K562 (cell line): ENCODE data around the gene LMNTD2. TPM values are rescaled to one million over a fixed set of nuclear protein-coding genes. Genes with fewer than 3 reads are reported as not detected.

Experiments used
- CREBBP ChIP-seq: IDR thresholded peaks from one replicate; pipeline ENCODE4 v1.6.1; 2012; ENCODE audit warnings: low read depth, mild to moderate bottlenecking, control low read depth, inconsistent platforms, low read length
- ERF ChIP-seq: fragments of 450-650 bp; formaldehyde crosslinking; IDR thresholded peaks from 2 replicates; pipeline ENCODE4 v1.4.0; 2020; ENCODE audit warnings: mild to moderate bottlenecking, mixed read lengths
- FOXK2 ChIP-seq, 2 experiments: fragments of 450-650 bp; IDR thresholded peaks in 1 of 2; conservative IDR thresholded peaks in 1 of 2; 2 replicates each; pipeline ENCODE4 v1.6.1; 2016; ENCODE audit warnings: low read depth in 2 of 2, mild to moderate bottlenecking in 1 of 2
- GABPA ChIP-seq: fragments of 200-800 bp; sonication (Bioruptor generic); conservative IDR thresholded peaks from 2 replicates; pipeline ENCODE4 v1.6.1; 2016; ENCODE audit warnings: low read depth, missing genetic modification characterization, missing compliant biosample characterization
- GABPB2 ChIP-seq: fragments of 250-450 bp; sonication (Bioruptor Pico); conservative IDR thresholded peaks from 2 replicates; pipeline ENCODE4 v1.5.1; 2021; ENCODE audit warnings: mild to moderate bottlenecking
- GATAD2B ChIP-seq: fragments of 450-650 bp; IDR thresholded peaks from 2 replicates; pipeline ENCODE4 v1.6.1; 2017; ENCODE audit warnings: mild to moderate bottlenecking, borderline replicate concordance
- KDM5B ChIP-seq: fragments of 200-600 bp; sonication (generic); IDR thresholded peaks from 2 replicates; pipeline ENCODE4 v1.6.1; 2012; ENCODE audit warnings: low read depth, mild to moderate bottlenecking, moderate library complexity, low read length, control low read depth, inconsistent platforms; ENCODE audit not compliant: insufficient replicate concordance
- MAFG ChIP-seq: fragments of 450-650 bp; conservative IDR thresholded peaks from 2 replicates; pipeline ENCODE4 v1.6.1; 2016; ENCODE audit warnings: missing genetic modification characterization, missing compliant biosample characterization
- PHF8 ChIP-seq: fragments of 200-600 bp; sonication (generic); IDR thresholded peaks from 2 replicates; pipeline ENCODE4 v1.6.1; 2012; ENCODE audit warnings: mixed run types, mild to moderate bottlenecking, inconsistent platforms, low read length, moderate library complexity, borderline replicate concordance
- SAFB2 ChIP-seq: fragments of 200-400 bp; formaldehyde crosslinking; IDR thresholded peaks from 2 replicates; pipeline ENCODE4 v1.6.1; 2018; ENCODE audit warnings: borderline replicate concordance, low read length, low read depth, moderate library complexity; ENCODE audit not compliant: severe bottlenecking
- SMARCA5 ChIP-seq: fragments of 450-650 bp; IDR thresholded peaks from 2 replicates; pipeline ENCODE4 v1.6.1; 2016
- SNRNP70 ChIP-seq: fragments of 200-400 bp; formaldehyde crosslinking; optimal IDR thresholded peaks from 2 replicates; pipeline ENCODE3; 2017; ENCODE audit warnings: low read depth, low read length
- TAF15 ChIP-seq: fragments of 200-400 bp; formaldehyde crosslinking; IDR thresholded peaks from 2 replicates; pipeline ENCODE4 v1.6.1; 2017; ENCODE audit warnings: mild to moderate bottlenecking, low read depth, low read length, moderate library complexity
- ZNF347 ChIP-seq: fragments of 450-650 bp; formaldehyde crosslinking; IDR thresholded peaks from 2 replicates; pipeline ENCODE4 v1.4.0; 2020; ENCODE audit warnings: low read depth, mild to moderate bottlenecking, moderate library complexity
- ZNF780A ChIP-seq: fragments of 250-450 bp; sonication (Bioruptor Pico); IDR thresholded peaks from 2 replicates; pipeline ENCODE4 v1.5.0; 2021; ENCODE audit warnings: mild to moderate bottlenecking
- polyA plus RNA-seq, 8 experiments: library from polyadenylated mRNA; depleted of rRNA in 4 of 8; stranded (reverse) in 5 of 8; unstranded in 3 of 8; fragments of >200 nt; fragmentation: Nextera tagmentation in 2 of 8; fragmentation: Illumina TruSeq in 1 of 8; extraction: Ambion mirVana in 2 of 8; extraction: Trizol in 1 of 8; gene quantifications; 2 replicates each; pipeline versions ENCODE4 v1.2.1 to v1.2.3, GENCODE V29; 2011 to 2014; ENCODE audit warnings: inconsistent platforms in 1 of 8, missing spikeins in 1 of 8
- total RNA-seq, 7 experiments: library from RNA; depleted of rRNA in 6 of 7; stranded (reverse); fragments of >200 nt in 6 of 7; fragmentation: Illumina TruSeq in 2 of 7; extraction: Trizol in 2 of 7; gene quantifications; 2 replicates each; pipeline versions ENCODE4 v1.2.1 to v1.2.3, GENCODE V29; 2011 to 2021; ENCODE audit warnings: low replicate concordance in 1 of 7
- TF ChIP-seq, protein P1 (sequence below): fragments of 450-650 bp; formaldehyde crosslinking; IDR thresholded peaks from 2 replicates; pipeline ENCODE4 v1.4.0; 2020; ENCODE audit warnings: mild to moderate bottlenecking, moderate library complexity
- TF ChIP-seq, protein P2 (sequence below): sonication (generic); formaldehyde crosslinking; IDR thresholded peaks from 2 replicates; pipeline ENCODE4 v1.8.1; 2023; ENCODE audit warnings: mild to moderate bottlenecking, missing genetic modification reagents, moderate library complexity
- TF ChIP-seq, protein P3 (sequence below): fragments of 250-450 bp; sonication (Bioruptor Pico); IDR thresholded peaks from 2 replicates; pipeline ENCODE4 v1.8.0; 2021; ENCODE audit warnings: borderline replicate concordance, mild to moderate bottlenecking, moderate library complexity; ENCODE audit not compliant: poor library complexity, severe bottlenecking
- TF ChIP-seq, protein P4 (sequence below), 3 experiments: fragments of 200-800 bp in 1 of 3; sonication (Bioruptor generic) in 1 of 3; sonication (generic) in 1 of 3; formaldehyde crosslinking in 1 of 3; IDR thresholded peaks; 2 replicates each; pipeline versions ENCODE4 v1.6.1 to v1.8.0; 2016 to 2022; ENCODE audit warnings: mild to moderate bottlenecking in 2 of 3, missing compliant biosample characterization in 2 of 3, missing genetic modification characterization in 2 of 3, missing genetic modification reagents in 1 of 3
- TF ChIP-seq, protein P5 (sequence below): fragments of 450-650 bp; IDR thresholded peaks from 2 replicates; pipeline ENCODE4 v1.6.1; 2016; ENCODE audit warnings: missing biosample characterization, missing genetic modification characterization
- TF ChIP-seq, protein P6 (sequence below): fragments of 250-450 bp; sonication (Bioruptor Pico); IDR thresholded peaks from 2 replicates; pipeline ENCODE4 v1.6.1; 2021; ENCODE audit warnings: mild to moderate bottlenecking

Gene LMNTD2
- total and polyA plus RNA-seq, 9 of the 15 experiments (the other 6 are each of a cell fraction or from before 2014, with no cell fraction given), result 0.48 to 4.2 (median 1.5) TPM; not detected in 3

DNA sequence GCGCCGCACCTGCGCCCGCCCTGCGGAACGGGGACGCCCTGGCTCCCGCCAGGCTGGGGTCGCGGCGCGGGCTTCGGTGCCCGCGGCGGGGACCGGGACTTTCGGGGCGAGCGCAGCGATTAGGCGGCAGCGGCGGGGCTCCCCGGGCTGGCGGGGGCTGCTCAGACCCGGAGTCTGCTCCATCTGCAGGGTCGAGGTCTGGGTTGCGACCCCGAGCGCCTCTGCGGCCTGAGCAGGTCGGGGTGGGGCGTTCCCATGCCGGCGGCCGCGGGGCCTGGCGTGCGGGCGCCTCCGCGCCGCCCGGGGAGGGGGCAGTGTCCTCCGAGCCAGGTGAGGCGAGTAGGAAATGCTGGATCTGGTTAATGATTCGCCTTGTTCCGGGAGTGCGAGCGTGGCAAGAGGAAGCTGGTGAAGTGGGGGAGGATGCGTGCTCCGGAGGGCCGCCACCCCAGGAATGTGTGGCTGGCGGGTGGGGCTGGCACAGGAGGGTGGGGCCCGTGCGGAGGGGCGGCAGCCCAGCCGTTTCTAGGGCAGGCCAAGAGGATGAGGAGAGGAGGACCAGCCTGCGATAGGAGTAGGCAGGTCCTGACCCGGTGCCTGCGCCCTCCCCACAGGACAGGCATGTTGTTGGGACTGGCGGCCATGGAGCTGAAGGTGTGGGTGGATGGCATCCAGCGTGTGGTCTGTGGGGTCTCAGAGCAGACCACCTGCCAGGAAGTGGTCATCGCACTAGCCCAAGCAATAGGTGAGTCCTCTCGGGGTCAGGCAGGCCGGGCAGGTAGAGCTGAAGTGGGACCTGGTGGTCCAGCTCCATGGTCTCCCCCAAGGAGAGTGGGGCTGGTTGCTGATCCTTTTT is 838 bp upstream of the LMNTD2 start (continued):
- TF ChIP-seq, protein P1, sequence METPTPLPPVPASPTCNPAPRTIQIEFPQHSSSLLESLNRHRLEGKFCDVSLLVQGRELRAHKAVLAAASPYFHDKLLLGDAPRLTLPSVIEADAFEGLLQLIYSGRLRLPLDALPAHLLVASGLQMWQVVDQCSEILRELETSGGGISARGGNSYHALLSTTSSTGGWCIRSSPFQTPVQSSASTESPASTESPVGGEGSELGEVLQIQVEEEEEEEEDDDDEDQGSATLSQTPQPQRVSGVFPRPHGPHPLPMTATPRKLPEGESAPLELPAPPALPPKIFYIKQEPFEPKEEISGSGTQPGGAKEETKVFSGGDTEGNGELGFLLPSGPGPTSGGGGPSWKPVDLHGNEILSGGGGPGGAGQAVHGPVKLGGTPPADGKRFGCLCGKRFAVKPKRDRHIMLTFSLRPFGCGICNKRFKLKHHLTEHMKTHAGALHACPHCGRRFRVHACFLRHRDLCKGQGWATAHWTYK (CRISPR knock-in tag), result 0 out of 2 replicates have a peak, but pooled peaks have one; percentile 55
- TF ChIP-seq PHF8 (no peak), GATAD2B (0 out of 2 replicates have a peak, but pooled peaks have one; percentile 58), ERF (no peak), ZNF780A (CRISPR knock-in tag) (no peak), ZNF347 (CRISPR knock-in tag) (no peak), TAF15 (no peak), SNRNP70 (no peak), FOXK2 (conservative IDR thresholded peaks at IDR 0.05 in 1 of 2, IDR thresholded peaks at IDR 0.05 in 1 of 2; ENCODE audit: low read depth in 2 of 2) (no peak), GABPA (tag) (no peak), CREBBP (no peak), SMARCA5 (no peak), KDM5B (no peak), SAFB2 (no peak), MAFG (tag) (no peak), GABPB2 (no peak)
- TF ChIP-seq, protein P2, sequence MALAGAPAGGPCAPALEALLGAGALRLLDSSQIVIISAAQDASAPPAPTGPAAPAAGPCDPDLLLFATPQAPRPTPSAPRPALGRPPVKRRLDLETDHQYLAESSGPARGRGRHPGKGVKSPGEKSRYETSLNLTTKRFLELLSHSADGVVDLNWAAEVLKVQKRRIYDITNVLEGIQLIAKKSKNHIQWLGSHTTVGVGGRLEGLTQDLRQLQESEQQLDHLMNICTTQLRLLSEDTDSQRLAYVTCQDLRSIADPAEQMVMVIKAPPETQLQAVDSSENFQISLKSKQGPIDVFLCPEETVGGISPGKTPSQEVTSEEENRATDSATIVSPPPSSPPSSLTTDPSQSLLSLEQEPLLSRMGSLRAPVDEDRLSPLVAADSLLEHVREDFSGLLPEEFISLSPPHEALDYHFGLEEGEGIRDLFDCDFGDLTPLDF (CRISPR knock-in tag), result 0 out of 2 replicates have a peak, but pooled peaks have one; percentile 30
- TF ChIP-seq, protein P3, sequence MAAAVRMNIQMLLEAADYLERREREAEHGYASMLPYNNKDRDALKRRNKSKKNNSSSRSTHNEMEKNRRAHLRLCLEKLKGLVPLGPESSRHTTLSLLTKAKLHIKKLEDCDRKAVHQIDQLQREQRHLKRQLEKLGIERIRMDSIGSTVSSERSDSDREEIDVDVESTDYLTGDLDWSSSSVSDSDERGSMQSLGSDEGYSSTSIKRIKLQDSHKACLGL (CRISPR knock-in tag), result no peak
- TF ChIP-seq, protein P4, sequence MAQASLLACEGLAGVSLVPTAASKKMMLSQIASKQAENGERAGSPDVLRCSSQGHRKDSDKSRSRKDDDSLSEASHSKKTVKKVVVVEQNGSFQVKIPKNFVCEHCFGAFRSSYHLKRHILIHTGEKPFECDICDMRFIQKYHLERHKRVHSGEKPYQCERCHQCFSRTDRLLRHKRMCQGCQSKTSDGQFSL (CRISPR knock-in tag; IDR thresholded peaks at IDR 0.05), result 0 out of 2 replicates have a peak, but pooled peaks have one; percentile 21
- TF ChIP-seq, protein P4 (tag; IDR thresholded peaks at IDR 0.05), result no peak
- TF ChIP-seq, protein P5, sequence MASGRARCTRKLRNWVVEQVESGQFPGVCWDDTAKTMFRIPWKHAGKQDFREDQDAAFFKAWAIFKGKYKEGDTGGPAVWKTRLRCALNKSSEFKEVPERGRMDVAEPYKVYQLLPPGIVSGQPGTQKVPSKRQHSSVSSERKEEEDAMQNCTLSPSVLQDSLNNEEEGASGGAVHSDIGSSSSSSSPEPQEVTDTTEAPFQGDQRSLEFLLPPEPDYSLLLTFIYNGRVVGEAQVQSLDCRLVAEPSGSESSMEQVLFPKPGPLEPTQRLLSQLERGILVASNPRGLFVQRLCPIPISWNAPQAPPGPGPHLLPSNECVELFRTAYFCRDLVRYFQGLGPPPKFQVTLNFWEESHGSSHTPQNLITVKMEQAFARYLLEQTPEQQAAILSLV (tag), result no peak
- TF ChIP-seq, protein P6, sequence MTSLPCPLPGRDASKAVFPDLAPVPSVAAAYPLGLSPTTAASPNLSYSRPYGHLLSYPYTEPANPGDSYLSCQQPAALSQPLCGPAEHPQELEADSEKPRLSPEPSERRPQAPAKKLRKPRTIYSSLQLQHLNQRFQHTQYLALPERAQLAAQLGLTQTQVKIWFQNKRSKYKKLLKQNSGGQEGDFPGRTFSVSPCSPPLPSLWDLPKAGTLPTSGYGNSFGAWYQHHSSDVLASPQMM (CRISPR knock-in tag), result no peak
